Renal cortex interstitium (tissue), 11 donors: ENCODE measurements around the gene CTXN1. TPM values are rescaled to one million over a fixed set of nuclear protein-coding genes. Genes with fewer than 3 reads are reported as not detected.
"Not testable (repeated sequence)": the region's sequence is repeated elsewhere in the genome, so short reads cannot be mapped to it uniquely, and the experiment has no call there.

Source experiments
- DNase-seq, 11 donors: peaks; one replicate each; pipeline ENCODE4 v3.0.0-alpha.2; 2013; ENCODE audit warnings: low read depth in 9 of 11, low spot score in 4 of 11; ENCODE audit errors: extremely low read depth in 1 of 11
- polyA plus RNA-seq, 3 donors: library from polyadenylated mRNA; unstranded; fragments of 120-200 nt; gene quantifications; one replicate each; pipeline ENCODE4 v1.2.1, GENCODE V29; 2013; ENCODE audit not compliant: insufficient read length in 3 of 3

Gene CTXN1
- polyA plus RNA-seq, 3 donors = 12.7 to 33.9 (median 32.3) TPM

DNA sequence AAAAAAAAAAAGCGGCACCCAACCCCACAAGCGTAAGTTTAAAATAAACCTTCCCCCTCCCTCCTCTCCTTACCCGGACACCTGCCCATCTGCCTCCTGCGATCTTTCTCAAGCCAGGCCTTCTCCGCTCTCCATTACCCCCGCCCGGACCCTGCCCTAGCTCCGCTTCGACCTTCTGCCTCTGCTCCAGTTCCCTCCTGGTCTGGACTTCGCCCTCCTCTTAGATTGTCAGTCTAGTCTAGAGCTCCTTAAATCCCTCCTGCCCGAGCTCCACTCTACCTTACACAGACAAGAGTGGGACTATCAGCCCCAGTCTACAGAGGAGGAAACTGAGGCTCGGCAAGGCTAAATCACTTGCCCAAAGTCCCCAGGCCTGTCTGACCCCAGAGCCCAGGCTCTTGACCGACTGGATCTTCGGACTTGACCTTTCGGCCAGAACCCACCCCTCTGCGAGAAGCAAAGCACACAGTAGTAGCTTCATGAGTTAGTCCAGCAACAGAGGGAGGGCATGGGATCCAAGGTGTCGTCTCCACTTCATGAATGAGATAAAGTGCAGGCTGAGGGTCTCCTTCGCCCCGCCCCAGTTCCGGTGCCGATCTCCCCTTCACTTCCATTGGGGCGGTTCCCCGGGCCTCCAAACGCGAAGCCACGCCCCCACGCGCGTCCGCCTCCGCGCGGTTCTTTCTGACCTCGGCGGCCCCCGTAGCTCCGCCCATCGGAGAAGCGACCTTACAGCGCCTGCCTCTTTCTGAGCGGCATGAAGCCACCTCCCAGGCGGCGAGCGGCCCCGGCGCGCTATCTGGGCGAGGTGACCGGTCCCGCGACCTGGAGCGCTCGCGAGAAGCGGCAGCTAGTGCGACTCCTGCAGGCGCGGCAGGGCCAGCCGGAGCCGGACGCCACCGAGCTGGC is 6.1 kb downstream of the CTXN1 start, which contains the start of gene SNAPC2:
Gene SNAPC2 (plus strand): TSS at position 729 of the 909 bp plus-strand sequence. CDS start 29 bp downstream, at position 758.
- DNase-seq = peak; percentile 77 to 93 (median 90)

DNA sequence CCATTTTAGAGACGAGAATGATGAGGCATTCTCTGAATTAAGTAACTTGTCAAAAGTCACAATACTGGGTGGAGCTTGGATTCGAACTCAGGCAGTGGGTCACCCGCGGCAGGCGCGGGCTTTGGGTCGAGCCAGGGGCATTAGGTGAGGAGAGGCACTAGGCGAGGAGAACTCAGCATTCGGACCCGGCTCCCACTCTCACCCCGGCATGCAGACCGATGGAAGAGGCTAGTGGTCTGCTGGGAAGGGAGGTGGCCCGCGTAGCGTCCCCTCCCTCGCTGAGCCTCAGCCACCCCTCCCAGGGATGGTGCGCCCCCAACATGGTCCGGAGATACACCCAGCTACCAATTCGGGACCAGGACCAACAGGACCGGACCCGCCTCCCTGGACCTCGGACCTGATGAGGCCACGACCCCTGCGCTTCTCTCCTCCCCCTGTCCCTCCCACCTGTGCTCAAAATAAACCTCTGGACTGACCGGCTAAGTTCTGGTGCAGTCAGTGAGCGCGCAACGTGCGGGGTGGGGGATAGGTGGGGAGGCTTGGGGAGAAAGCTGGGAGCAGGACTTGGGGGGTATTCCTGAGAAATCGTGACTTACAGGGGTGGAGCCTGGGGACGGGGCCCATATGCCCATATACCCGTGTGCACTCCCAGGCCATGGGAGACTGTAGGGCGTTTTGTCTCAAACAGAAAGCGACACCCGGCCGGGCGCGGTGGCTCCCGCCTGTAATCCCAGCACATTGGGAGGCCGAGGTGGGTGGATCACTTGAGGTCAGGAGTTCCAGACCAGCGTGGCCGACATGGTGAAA is 7.1 kb downstream of the CTXN1 start:
- DNase-seq = no peak

DNA sequence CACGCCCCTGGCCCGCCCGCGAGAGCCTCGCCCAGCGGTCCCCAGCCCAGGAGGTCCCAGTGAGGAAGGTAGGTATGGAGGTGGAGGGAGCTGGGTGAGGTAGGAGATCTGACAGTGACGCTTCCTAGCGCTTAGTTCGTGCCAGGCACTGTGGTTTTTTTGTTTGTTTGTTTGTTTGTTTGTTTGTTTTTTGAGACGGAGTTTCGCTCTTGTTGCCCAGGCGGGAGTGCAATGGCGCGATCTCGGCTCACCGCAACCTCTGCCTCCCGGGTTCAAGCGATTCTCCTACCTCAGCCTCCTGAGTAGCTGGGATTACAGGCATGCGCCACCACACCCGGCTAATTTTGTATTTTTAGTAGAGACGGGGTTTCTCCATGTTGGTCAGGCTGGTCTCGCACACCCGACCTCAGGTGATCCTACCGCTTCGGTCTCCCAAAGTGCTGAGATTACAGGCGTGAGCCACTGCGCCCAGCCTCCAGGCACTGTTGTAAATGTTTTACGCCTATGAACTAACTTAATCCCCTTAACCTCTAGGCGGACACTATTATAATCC is 7.8 kb downstream of the CTXN1 start:
- not testable (repeated sequence) for DNase-seq

DNA sequence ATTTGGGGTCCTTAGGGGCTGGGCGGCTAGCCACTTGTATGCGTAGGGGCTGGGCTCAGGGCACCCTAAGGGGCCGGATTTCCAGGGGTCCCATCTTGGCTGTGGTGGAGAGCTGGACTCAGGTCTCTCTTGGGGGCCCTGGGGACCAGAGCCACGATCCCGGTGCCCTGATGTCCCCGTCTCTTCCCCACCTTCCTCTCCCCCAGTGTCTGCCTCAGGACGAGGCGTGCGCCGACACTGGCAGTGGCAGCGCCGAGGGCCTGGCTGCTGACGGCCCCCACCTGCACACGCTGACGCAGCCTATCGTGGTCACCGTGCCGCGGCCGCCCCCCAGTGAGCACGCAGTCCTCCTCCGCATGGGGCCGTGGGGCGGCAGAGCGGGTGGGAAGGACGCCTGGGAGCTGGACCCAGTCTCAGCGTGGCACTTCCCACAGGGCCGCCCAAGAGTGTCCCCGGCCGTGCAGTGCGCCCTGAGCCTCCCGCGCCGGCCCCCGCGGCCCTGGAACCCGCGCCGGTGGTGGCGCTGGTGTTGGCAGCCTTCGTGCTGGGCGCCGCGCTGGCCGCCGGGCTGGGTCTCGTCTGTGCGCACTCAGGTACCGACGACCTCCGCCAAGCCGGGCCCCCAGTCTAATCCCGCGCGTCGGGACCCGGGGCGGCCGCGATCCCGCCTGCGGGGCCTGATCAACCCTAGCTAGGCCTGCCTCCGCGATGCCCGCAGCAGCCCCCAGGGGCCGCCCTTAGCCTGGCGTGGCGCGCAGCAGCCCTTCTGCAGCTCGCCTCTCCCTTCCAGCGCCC is 8.5 kb downstream of the CTXN1 start:
- DNase-seq = no peak

DNA sequence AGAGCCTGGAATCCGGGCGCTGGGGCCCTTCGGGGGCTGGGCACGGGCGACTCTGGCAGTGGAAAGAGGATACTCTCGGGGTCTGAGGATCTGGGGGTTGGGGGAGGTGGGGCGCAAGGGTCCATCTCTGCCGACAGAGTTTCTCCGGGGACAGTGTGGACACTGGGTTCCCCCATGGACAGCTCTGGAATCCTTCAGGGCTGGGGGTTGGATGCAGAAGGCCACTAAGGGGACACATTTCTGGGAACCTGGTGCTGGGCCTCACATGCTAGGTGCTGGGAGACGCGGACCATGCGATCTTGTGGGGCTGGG is 9.0 kb downstream of the CTXN1 start:
- DNase-seq = no peak

DNA sequence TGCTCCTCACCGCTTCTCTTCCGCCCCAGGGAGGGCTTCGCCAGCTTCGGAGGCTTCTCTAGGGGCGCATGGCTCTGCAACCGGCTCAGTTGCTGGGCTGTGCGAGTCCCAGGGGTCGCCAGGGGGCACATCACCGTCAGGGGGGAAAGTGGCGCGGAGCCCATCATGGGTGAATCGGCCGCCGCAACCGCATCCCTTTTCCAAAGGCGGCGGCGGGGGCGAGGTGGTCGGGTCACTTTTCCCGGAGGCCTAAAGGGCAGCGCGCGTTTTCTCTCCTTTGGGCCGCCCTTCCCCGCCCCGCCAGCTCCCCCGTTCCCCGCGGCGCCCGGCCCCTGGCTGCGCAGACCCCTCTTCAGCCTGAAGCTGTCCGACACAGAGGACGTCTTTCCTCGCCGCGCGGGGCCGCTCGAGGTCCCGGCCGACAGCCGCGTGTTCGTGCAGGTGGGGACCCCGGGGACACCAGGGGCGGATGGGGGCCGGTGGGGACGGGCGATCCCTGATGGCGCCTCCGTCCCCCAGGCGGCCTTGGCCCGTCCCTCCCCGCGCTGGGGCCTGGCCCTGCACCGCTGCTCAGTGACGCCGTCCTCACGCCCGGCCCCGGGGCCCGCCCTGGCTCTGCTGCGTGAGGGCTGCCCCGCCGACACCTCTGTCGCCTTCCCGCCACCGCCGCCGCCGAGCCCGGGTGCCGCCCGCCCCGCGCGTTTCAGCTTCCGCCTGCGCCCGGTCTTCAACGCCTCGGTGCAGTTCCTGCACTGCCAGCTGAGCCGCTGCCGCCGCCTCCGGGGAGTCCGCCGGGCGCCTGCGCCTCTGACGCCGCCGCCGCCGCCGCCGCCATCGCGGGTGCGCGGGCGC is 9.6 kb downstream of the CTXN1 start:
- DNase-seq = no peak

DNA sequence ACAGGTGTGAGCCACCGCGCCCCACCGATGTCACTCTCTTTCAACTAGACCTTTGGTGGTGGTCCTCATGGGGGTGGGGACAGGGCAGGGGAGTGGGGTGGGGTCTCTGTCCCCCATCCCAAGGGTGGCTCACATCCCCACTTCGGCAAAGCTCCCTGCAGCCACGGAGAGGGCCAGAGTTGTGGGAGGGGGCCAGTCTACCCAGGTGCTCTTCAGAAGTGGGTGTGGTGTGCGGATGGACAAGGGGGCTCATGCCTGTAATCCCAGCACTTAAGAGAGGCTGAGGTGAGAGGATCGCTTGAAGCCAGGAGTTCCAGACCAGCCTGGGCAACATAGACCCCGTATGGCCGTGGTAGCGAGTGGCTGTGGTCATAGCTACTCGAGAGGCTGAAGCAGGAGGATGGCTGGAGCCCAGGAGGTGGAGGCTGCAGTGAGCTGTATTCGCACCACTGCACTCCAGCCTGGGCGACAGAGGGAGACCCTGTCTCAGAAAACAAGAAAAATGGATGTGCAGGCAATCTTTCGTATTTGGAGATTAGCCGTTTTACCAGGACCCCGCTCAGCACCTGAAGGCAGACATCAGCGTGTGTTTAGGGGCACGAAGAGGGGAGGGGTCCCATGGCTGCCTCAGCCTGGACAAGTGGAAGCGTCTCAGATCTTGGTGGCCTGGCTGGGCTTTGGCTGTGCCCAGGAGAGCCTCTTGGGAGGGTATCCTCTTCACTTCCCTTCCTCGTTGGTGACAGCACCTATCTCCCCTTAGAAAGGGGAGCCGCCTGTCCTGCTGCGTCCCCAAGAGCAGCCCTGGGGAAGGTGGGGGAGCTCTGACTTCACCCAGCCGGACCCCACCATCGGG is 10.5 kb downstream of the CTXN1 start:
- DNase-seq = no peak

DNA sequence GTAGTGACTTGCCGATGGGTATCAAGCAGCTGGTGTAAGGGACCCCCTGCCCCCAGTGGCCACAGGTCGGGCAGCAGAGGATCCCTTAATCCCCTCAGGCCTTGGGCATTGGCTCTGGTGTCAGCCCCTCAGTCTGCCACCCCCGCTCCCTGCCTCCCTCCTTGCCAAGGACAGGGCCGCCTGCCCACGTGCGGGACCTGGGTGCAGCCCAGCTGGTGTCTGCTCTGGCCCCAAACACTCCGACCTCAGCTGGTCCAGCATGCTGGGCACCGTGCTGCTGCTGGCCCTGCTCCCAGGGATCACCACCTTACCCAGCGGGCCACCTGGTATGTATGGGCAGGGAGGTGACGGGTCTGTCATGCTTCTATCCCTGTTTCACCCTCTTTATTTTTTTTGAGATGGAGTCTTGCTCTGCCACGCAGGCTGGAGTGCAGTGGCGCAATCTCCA is 11.3 kb downstream of the CTXN1 start, which contains the start of gene TGFBR3L:
Gene TGFBR3L (plus strand): TSS at position 233 of the 448 bp plus-strand sequence.
- DNase-seq = no peak

DNA sequence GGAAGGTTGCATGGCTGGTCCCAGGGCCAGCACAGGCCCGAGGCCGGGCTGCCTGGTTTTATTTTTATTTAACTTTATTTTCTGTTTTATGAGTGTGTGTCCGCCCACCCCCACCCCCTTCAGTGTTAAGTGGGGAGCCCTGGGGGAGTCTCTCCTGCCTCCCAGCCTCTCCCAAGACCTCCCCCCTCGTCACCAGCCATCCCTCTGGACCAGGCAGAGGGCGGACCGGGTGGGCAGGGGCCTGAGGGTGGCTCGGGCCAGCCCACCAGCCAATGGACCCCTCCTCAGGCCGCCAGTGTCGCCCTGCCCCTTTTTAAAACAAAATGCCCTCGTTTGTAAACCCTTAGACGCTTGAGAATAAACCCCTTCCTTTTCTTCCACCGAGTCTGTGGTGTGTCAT is 11.8 kb downstream of the CTXN1 start:
- no peak for DNase-seq

DNA sequence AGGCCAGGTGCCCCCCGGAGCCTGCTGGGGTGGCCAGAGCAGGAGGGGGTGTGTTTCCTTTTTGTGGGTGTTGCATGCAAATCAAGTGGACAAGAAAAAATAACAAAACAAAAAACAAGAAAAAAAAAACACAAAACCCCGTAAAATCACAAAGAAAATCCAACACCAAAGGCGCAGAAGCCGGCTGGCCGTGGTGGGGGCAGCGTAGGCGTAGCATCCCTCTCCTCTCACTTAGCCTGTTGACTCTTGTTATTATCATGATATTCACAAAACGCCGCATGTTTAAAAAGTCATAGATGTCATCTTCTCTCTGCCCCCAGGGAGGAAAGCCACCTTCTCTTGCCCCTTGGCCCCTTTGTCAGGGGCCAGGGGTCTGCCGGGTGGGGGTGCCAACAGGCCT is 12.3 kb downstream of the CTXN1 start:
- no peak for DNase-seq

DNA sequence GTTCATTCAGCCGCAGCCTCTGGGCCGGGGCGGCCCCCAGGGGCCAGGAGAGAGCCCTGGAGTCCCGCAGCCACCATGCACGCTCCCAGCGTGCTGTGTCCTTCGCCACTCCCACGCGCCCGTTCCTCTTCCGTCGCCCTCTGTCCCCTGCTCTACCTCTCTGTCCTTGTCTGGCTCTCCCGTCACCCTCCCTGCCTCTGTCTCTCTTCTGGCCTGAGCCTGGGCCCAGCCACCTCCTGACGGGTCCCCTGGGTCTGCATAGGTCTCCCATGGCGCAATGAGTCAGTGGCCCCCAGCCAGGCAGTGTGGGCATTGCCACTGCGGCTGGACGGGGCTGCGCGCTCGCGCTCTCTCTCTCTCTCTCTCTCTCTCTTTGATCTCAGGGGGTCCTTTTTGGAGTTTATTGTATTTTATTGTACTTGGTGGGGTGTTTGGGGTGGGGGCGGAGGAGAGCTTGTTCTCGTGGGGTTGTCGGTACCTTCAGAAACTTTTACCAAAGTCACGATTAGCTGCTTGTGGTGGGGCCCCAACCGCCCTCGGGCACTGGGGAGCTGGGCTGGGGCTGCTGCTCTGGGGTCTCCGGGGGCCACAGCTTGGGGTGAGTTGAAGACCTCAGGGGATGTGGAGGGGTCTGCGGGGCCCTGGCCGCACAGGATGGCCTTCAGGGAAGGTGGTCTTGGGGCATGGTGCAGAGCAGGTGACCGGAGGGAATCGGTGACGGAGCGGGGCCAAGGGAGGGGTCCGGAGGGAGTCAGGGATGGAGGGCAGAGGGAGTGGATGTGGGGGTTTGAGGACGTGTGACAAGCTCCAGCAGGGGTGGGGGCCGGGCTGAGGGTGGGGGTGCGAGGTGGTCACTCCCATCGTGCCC is 13.0 kb downstream of the CTXN1 start:
- no peak for DNase-seq

DNA sequence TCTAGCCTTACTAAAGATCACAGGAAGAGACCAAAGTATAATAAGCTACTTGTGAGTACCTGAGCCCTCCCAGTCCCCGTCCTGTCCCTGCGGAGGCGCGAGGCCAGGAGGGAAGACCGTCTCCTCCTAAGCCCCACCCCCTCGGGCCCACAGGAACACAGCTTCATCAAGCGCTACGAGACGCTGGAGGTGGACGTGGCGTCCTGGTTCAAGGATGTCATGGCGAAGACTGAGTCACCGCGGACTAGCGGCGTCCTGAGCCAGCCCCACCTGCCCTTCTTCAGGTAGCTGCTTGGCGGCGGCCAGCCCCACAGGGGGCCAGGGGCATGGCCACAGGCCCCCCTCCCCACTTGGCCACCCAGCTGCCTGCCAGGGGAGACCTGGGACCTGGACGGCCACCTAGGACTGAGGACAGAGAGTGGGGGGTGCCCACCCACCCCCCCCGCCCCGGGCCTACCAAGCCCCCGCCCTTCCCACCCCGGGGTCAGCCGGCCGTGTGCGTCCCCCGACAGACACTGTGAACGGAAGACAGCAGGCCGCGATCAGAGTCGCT is 13.7 kb downstream of the CTXN1 start:
- no peak for DNase-seq

DNA sequence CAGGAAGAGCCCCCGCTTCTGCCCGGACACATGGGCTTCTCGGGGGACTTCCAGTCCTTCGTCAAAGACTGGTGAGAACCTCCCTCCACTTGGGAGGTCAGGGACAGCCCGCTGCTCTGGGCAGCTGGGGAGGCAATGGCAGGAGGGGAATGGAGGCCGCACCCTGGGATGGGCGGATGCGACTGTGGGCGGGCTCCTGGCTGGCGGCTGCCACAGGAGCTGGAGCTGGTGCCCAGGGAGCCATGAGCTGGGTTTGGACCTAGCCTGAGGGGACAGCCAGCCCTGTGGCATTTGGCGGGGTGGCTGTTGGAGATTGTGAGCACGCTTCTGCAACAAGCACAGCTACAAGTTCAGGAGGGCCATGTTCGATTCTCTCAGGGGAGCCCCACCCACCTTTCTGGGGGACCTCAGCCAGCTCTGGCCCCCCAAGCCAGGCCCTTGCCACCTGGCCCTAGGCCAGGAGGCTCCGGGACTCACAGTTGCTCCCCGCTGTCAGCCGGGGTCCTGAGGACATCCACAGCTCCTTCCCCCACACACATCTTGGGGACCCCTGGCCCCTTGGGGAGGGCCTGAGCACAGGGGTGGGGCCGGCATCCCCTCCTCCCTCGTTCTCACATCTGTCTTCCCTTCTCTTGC is 14.3 kb downstream of the CTXN1 start:
- DNase-seq = no peak

DNA sequence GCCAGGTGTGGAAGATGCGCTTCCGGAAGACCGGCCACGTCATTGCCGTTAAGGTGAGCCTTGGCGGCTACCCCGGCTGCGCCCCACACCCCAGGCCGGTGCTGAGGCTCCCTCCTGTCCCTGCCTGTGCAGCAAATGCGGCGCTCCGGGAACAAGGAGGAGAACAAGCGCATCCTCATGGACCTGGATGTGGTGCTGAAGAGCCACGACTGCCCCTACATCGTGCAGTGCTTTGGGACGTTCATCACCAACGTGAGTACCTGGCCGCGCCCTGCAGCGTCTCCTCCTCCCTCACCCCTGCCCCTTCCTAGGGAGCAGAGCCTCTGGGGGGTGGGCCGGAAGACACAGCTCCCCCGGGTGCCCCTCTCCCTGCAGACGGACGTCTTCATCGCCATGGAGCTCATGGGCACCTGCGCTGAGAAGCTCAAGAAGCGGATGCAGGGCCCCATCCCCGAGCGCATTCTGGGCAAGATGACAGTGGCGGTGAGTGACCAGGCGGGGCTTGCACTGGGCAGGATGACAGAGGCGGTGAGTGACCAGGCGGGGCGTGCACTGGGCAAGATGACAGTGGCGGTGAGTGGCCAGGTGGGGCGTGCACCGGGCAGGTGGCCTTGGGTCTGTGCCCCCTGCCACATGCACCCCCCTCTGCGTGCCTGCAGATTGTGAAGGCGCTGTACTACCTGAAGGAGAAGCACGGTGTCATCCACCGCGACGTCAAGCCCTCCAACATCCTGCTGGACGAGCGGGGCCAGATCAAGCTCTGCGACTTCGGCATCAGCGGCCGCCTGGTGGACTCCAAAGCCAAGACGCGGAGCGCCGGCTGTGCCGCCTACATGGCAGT is 15.4 kb downstream of the CTXN1 start:
- no peak for DNase-seq
